SJCRH30 (cell line): Measurements from ENCODE around the gene COL26A1. TPM values are rescaled to one million over a fixed set of nuclear protein-coding genes. Genes with fewer than 3 reads are reported as not detected.
"Not testable (repeated sequence)": the region's sequence is repeated elsewhere in the genome, so short reads cannot be mapped to it uniquely, and the experiment has no call there.

Source experiments
- DNase-seq, 2 experiments: peaks; one replicate each; pipeline ENCODE4 v3.0.0-alpha.2; 2015 to 2020
- H3K27ac ChIP-seq: fragments of 250-450 bp; sonication (Bioruptor Pico); 2 replicates; pipeline ENCODE4 v1.5.1; 2020; ENCODE audit warnings: mild to moderate bottlenecking, moderate library complexity
- H3K27me3 ChIP-seq: fragments of 250-450 bp; sonication (Bioruptor Pico); 2 replicates; pipeline ENCODE4 v1.5.1; 2020; ENCODE audit warnings: mild to moderate bottlenecking, moderate library complexity
- H3K36me3 ChIP-seq: fragments of 250-450 bp; sonication (Bioruptor Pico); 2 replicates; pipeline ENCODE4 v1.5.1; 2020; ENCODE audit warnings: mild to moderate bottlenecking, moderate library complexity
- H3K4me1 ChIP-seq: fragments of 250-450 bp; sonication (Bioruptor Pico); 2 replicates; pipeline ENCODE4 v1.5.1; 2020; ENCODE audit warnings: mild to moderate bottlenecking, moderate library complexity
- H3K4me3 ChIP-seq: fragments of 250-450 bp; sonication (Bioruptor Pico); 2 replicates; pipeline ENCODE4 v1.5.1; 2020; ENCODE audit warnings: mild to moderate bottlenecking, moderate library complexity
- H3K9me3 ChIP-seq: fragments of 250-450 bp; sonication (Bioruptor Pico); replicated peaks from 2 replicates; pipeline ENCODE4 v1.5.1; 2020; ENCODE audit warnings: mild to moderate bottlenecking, moderate library complexity
- total RNA-seq: library from RNA; depleted of rRNA; stranded (reverse); fragments of >200 nt; shearing (Covaris generic); gene quantifications from 2 replicates; pipeline ENCODE4 v1.2.3, GENCODE V29; 2014

COL26A1 gene
- total RNA-seq, 1 experiment from 2014 or later: 0.10 TPM

- Histone ChIP-seq H3K27ac (no peak overlapping the region), H3K27me3 (no peaks in the 10 kb centered on the region), H3K4me1 (no peaks in the 10 kb centered on the region), H3K4me3 (no peak overlapping the region), H3K9me3 (no peaks in the 10 kb centered on the region), H3K36me3 (no peaks in the 10 kb centered on the region)
- DNase-seq: no peak
Observed at GRCh38 chr7:101557421-101557820, 194.7 kb downstream of the COL26A1 start.

GRCh38 chr7:101557978-101558741 is 195.5 kb downstream of the COL26A1 start:
- no peak overlapping the region for H3K4me3 ChIP-seq
- H3K27ac ChIP-seq: no peak overlapping the region
- H3K27me3 ChIP-seq: no peaks in the 10 kb centered on the region
- H3K4me1 ChIP-seq: no peaks in the 10 kb centered on the region
- H3K9me3 ChIP-seq: no peaks in the 10 kb centered on the region
- no peaks in the 10 kb centered on the region for H3K36me3 ChIP-seq
- DNase-seq: no peak

GRCh38 chr7:101558742-101559325 is 196.2 kb downstream of the COL26A1 start:
- Histone ChIP-seq H3K4me3 (no peak overlapping the region), H3K27ac (no peak overlapping the region), H3K4me1 (no peaks in the 10 kb centered on the region), H3K27me3 (no peaks in the 10 kb centered on the region), H3K9me3 (no peaks in the 10 kb centered on the region), H3K36me3 (no peaks in the 10 kb centered on the region)
- no peak for DNase-seq

DNA sequence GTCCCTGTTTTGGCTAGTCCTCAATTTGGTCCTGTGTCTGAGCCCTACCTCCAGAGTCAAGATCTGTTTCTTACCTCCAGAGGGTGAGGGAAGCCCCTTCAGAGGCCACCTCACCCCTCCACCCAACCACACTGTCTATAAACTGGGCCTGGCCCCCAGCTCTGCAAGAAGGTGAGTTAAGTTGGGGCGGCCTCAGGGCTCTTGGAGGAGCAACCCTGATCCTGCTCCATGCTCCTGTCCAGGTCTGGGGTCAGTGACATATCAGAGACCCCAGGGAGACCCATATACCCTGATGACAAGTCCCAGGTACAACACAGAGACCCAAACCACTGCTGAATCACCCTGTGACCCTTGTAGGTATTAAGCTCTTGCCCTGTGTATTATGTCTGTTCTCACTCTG is 196.9 kb downstream of the COL26A1 start:
- DNase-seq: no peak
- no peak overlapping the region for H3K27ac ChIP-seq
- no peaks in the 10 kb centered on the region for H3K36me3 ChIP-seq
- H3K27me3 ChIP-seq: no peaks in the 10 kb centered on the region
- no peaks in the 10 kb centered on the region for H3K4me1 ChIP-seq
- H3K9me3 ChIP-seq: no peaks in the 10 kb centered on the region
- H3K4me3 ChIP-seq: no peak overlapping the region

- H3K27me3 ChIP-seq, H3K27ac ChIP-seq, H3K4me3 ChIP-seq, DNase-seq, H3K4me1 ChIP-seq, H3K36me3 ChIP-seq, H3K9me3 ChIP-seq: not testable (repeated sequence)
Observed at GRCh38 chr7:101560021-101560420, 197.3 kb downstream of the COL26A1 start.

- no peaks in the 10 kb centered on the region for H3K27me3 ChIP-seq
- DNase-seq: no peak
- H3K36me3 ChIP-seq: no peaks in the 10 kb centered on the region
Observed at GRCh38 chr7:101560856-101561255, 198.2 kb downstream of the COL26A1 start.

GRCh38 chr7:101561293-101561692 is 198.6 kb downstream of the COL26A1 start:
- H3K36me3 ChIP-seq, H3K4me3 ChIP-seq, H3K27me3 ChIP-seq, H3K4me1 ChIP-seq, H3K27ac ChIP-seq, H3K9me3 ChIP-seq, DNase-seq: not testable (repeated sequence)

More at GRCh38 chr7:101560856-101561255, 198.2 kb downstream of the COL26A1 start:
- Histone ChIP-seq H3K27ac (no peak overlapping the region), H3K4me1 (no peaks in the 10 kb centered on the region), H3K4me3 (no peak overlapping the region), H3K9me3 (no peaks in the 10 kb centered on the region)

- no peak for DNase-seq
- H3K4me3 ChIP-seq: no peak overlapping the region
- H3K36me3 ChIP-seq: no peaks in the 10 kb centered on the region
- no peaks in the 10 kb centered on the region for H3K4me1 ChIP-seq
- H3K9me3 ChIP-seq: no peaks in the 10 kb centered on the region
- H3K27ac ChIP-seq: no peak overlapping the region
- H3K27me3 ChIP-seq: no peaks in the 10 kb centered on the region
Observed at GRCh38 chr7:101562531-101563197, 200.0 kb downstream of the COL26A1 start.

- no peak for DNase-seq
- Histone ChIP-seq H3K27ac (no peak overlapping the region), H3K27me3 (no peaks in the 10 kb centered on the region), H3K4me1 (no peaks in the 10 kb centered on the region), H3K4me3 (no peak overlapping the region), H3K9me3 (no peaks in the 10 kb centered on the region), H3K36me3 (no peaks in the 10 kb centered on the region)
Observed at GRCh38 chr7:101563198-101563901, 200.7 kb downstream of the COL26A1 start.

DNA sequence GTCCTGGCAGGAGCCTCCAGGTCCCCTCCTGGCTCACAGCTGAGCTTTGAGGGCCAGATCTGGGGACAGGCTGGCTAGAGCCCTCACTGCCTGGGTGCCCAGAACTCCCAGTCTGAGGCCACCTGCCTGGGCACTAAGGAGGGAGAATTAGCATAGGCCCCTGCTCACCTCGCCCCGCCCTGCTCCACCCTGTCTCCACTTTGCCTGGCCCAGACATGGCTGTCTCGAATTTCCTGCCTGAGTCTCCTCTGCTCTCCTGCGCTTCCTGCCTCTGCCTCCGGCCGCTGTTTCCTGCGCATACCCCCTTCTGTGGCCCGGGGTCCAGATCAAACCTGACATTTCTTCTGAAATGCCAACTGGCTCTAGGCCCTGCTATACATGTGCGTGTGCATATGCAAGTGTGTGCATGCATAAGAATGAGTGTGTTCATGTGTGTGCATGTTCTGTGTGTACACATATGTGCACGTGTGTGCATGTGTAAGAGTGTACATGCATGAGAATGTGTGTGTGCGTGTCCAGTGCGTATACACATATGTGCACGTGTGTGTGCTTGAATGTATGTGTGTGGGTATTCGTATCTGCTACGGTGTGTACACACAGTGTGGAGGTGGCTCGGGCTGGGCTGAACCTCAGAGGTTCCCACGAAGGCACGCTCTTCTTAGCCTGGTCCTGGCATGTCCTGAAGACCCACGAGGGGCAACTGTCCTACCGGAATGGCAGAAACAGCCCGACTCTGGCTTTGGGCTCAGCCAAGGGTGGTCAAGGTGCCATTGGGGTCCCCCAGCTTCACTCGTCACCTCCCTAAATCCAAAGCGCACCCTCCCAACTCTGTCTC is 201.5 kb downstream of the COL26A1 start:
- no peaks in the 10 kb centered on the region for H3K27me3 ChIP-seq
- H3K36me3 ChIP-seq: no peaks in the 10 kb centered on the region
- no peak overlapping the region for H3K4me3 ChIP-seq
- no peaks in the 10 kb centered on the region for H3K4me1 ChIP-seq
- no peaks in the 10 kb centered on the region for H3K9me3 ChIP-seq
- no peak overlapping the region for H3K27ac ChIP-seq
- DNase-seq: no peak

- Histone ChIP-seq H3K27me3 (no peaks in the 10 kb centered on the region), H3K36me3 (no peaks in the 10 kb centered on the region), H3K4me1 (no peaks in the 10 kb centered on the region), H3K4me3 (no peak overlapping the region), H3K9me3 (peaks cover 2% of the 10 kb centered on the region; the same call in 1 of the 2 replicates), H3K27ac (no peak overlapping the region)
- peak; percentile 38 to 49 for DNase-seq
Observed at GRCh38 chr7:101564778-101565211, 202.1 kb downstream of the COL26A1 start.

DNA sequence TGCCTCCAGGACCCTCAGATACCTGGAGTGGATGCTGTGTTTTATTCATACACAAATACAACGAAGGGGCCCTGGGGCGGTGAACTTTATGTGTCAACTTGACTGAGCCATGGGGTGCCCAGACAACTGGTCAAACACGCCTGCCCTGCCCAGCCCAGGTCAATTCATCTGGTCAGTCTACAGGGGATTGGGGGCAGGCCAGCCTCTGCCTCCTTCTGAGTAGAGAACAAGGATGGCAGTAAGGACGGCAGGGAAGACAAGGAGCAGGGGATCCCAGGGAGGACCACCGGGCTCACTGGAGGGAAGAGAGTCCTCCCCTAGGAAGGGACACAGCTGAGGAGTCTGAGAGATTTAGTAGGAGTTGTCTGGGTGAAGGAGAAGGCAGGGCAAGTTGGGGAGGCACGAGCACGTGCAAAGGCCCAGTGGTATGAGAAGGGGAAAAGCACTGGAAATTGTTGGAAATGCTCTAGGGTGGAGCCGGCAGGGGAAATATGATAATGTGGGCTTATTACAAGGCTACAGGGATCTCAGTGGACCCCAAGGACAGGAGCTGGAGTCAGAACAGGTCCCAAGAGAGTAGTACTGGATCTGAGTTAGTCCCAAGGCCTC is 203.0 kb downstream of the COL26A1 start:
- Histone ChIP-seq H3K4me1 (no peaks in the 10 kb centered on the region), H3K27ac (no peak overlapping the region), H3K36me3 (no peaks in the 10 kb centered on the region), H3K9me3 (peaks cover 4% of the 10 kb centered on the region; the same call in 1 of the 2 replicates), H3K27me3 (no peaks in the 10 kb centered on the region), H3K4me3 (no peak overlapping the region)
- no peak for DNase-seq

GRCh38 chr7:101567230-101567629 is 204.6 kb downstream of the COL26A1 start:
- no peaks in the 10 kb centered on the region for H3K27me3 ChIP-seq
- H3K27ac ChIP-seq: no peak overlapping the region
- no peak overlapping the region for H3K4me3 ChIP-seq
- peaks cover 7% of the 10 kb centered on the region; the same call in 1 of the 2 replicates for H3K9me3 ChIP-seq
- no peak for DNase-seq
- H3K4me1 ChIP-seq: no peaks in the 10 kb centered on the region
- H3K36me3 ChIP-seq: no peaks in the 10 kb centered on the region

- Histone ChIP-seq H3K4me3 (no peak overlapping the region), H3K27me3 (0 out of 2 replicates have a peak, but pooled peaks cover 3% of the 10 kb centered on the region), H3K27ac (no peak overlapping the region), H3K4me1 (no peaks in the 10 kb centered on the region), H3K36me3 (no peaks in the 10 kb centered on the region), H3K9me3 (peaks cover 7% of the 10 kb centered on the region; the same call in 1 of the 2 replicates)
- no peak for DNase-seq
Observed at GRCh38 chr7:101572156-101572555, 209.5 kb downstream of the COL26A1 start.
